ENCODE data around the gene SLC31A1. TPM values are rescaled to one million over a fixed set of nuclear protein-coding genes. Genes with fewer than 3 reads are reported as not detected.
A peak's percentile ranks its signal among the peaks of the same experiment; 100 is the strongest.

SLC31A1 gene
- total and polyA plus RNA-seq, 2 of the 13 experiments (the other 11 are each of a cell fraction or from before 2014, with no cell fraction given): 62.9 to 70.0 TPM

GRCh38 chr9:113299800-113300292 lies 78.5 kb downstream of the SLC31A1 start:
- no peaks in the 10 kb centered on the region for H3K79me2 ChIP-seq (ENCODE audit: insufficient read depth, low read length)
- no peak for ATAC-seq
- TF ChIP-seq KLF12 (CRISPR knock-in tag; IDR thresholded peaks at IDR 0.05; ENCODE audit: borderline replicate concordance) (no peak), ATF7 (IDR thresholded peaks at IDR 0.05) (0 out of 2 replicates have a peak, but pooled peaks have one; percentile 20), ATF7 (CRISPR knock-in tag; IDR thresholded peaks at IDR 0.05) (no peak), ZMAT5 (CRISPR knock-in tag; IDR thresholded peaks at IDR 0.05; ENCODE audit: borderline replicate concordance, low read depth) (no peak), NFE2 (CRISPR knock-in tag; IDR thresholded peaks at IDR 0.05) (no peak), SP5 (CRISPR knock-in tag; IDR thresholded peaks at IDR 0.05; ENCODE audit: borderline replicate concordance, low read depth) (no peak), ARHGAP35 (CRISPR knock-in tag; IDR thresholded peaks at IDR 0.05; ENCODE audit: borderline replicate concordance) (no peak), RELA (CRISPR knock-in tag; IDR thresholded peaks at IDR 0.05) (no peak)
- CTCF ChIA-PET (ENCODE audit: low intra/inter-chr PET ratio, low total read pairs): no interaction called here
- WGBS (ENCODE audit: low lambda C conversion rate): 58% methylated on average over 8 of the region's 8 CpGs
- in situ Hi-C loops (cut with HindIII; ENCODE audit: extremely low pct_ligation_motif_present, low pct_unique_long_range_greater_than_20kb): no loop called here
- BruUV-seq (replicated peaks): no TSS peak
- H3K27ac ChIP-seq (ENCODE audit: extremely low read length, insufficient read depth, low read length): no peak overlapping the region
- H3K27me3 ChIP-seq (ENCODE audit: control insufficient read depth in 1 of 2, insufficient read depth in 2 of 2, low read length in 2 of 2): no peaks in the 10 kb centered on the region; a peak in 1 of 5 replicates
- no peaks in the 10 kb centered on the region for H3K36me3 ChIP-seq (replicated peaks in 1 of 2; ENCODE audit: control insufficient read depth in 1 of 2, insufficient read depth in 2 of 2, low read length in 2 of 2)
- peaks cover 31% of the 10 kb centered on the region for H3K4me1 ChIP-seq (ENCODE audit: insufficient read depth, low read length)
- H3K9me3 ChIP-seq (ENCODE audit: low read length): no peaks in the 10 kb centered on the region
- DNase-seq (ENCODE audit: low spot score): no peak
- H3K4me3 ChIP-seq (replicated peaks in 1 of 3; ENCODE audit: insufficient read depth in 1 of 3, low read depth in 2 of 3, low read length in 3 of 3): no peak overlapping the region
- H4K20me1 ChIP-seq (ENCODE audit: insufficient read depth, low read length): no peaks in the 10 kb centered on the region
- FAIRE-seq: no peak
- H3K9ac ChIP-seq (ENCODE audit: insufficient read depth, low read depth, low read length): no peak overlapping the region
- intact Hi-C loops (cut with micrococcal nuclease; ENCODE audit: unreplicated experiment): no loop called here
- POLR2A ChIA-PET: no interaction called here
- H3K4me2 ChIP-seq (ENCODE audit: low read depth, low read length): no peak overlapping the region
- H2AFZ ChIP-seq (ENCODE audit: low read length): no peak overlapping the region

- in situ Hi-C loops (cut with HindIII; ENCODE audit: extremely low pct_ligation_motif_present, low pct_unique_long_range_greater_than_20kb): no loop called here
- H3K79me2 ChIP-seq (ENCODE audit: insufficient read depth, low read length): no peaks in the 10 kb centered on the region
Measured at GRCh38 chr9:113301548-113301947, 80.2 kb downstream of the SLC31A1 start.

More at GRCh38 chr9:113301548-113301947, 80.2 kb downstream of the SLC31A1 start:
- peaks cover 31% of the 10 kb centered on the region for H3K4me1 ChIP-seq (ENCODE audit: insufficient read depth, low read length)
- no peak for DNase-seq (ENCODE audit: low spot score)
- ATAC-seq: no peak
- H4K20me1 ChIP-seq (ENCODE audit: insufficient read depth, low read length): no peaks in the 10 kb centered on the region
- CTCF ChIA-PET (ENCODE audit: low intra/inter-chr PET ratio, low total read pairs): no interaction called here
- no peak overlapping the region for H3K4me3 ChIP-seq (replicated peaks in 1 of 3; ENCODE audit: insufficient read depth in 1 of 3, low read depth in 2 of 3, low read length in 3 of 3)
- H3K36me3 ChIP-seq (replicated peaks in 1 of 2; ENCODE audit: control insufficient read depth in 1 of 2, insufficient read depth in 2 of 2, low read length in 2 of 2): no peaks in the 10 kb centered on the region
- H3K9ac ChIP-seq (ENCODE audit: insufficient read depth, low read depth, low read length): no peak overlapping the region
- BruUV-seq (replicated peaks): no TSS peak
- 80% methylated on average over 8 of the region's 8 CpGs for WGBS (ENCODE audit: low lambda C conversion rate)
- no peaks in the 10 kb centered on the region for H3K9me3 ChIP-seq (ENCODE audit: low read length)
- H3K4me2 ChIP-seq (ENCODE audit: low read depth, low read length): no peak overlapping the region
- POLR2A ChIA-PET: no interaction called here
- H3K27ac ChIP-seq (ENCODE audit: extremely low read length, insufficient read depth, low read length): no peak overlapping the region
- H2AFZ ChIP-seq (ENCODE audit: low read length): no peak overlapping the region
- TF ChIP-seq CREB1 (IDR thresholded peaks at IDR 0.05): 0 out of 2 replicates have a peak, but pooled peaks have one; percentile 15
- TF ChIP-seq CREB1 (CRISPR knock-in tag; IDR thresholded peaks at IDR 0.05): no peak
- no peak for TF ChIP-seq ZNF589 (CRISPR knock-in tag; conservative IDR thresholded peaks at IDR 0.05)
- FAIRE-seq: no peak
- intact Hi-C loops (cut with micrococcal nuclease; ENCODE audit: unreplicated experiment): no loop called here
- no peaks in the 10 kb centered on the region; a peak in 1 of 5 replicates for H3K27me3 ChIP-seq (ENCODE audit: control insufficient read depth in 1 of 2, insufficient read depth in 2 of 2, low read length in 2 of 2)

All from HepG2 (cell line).